ENCODE measurements around the gene ITPR1.

GRCh38 chr3:4581498-4581897, 88.3 kb downstream of the ITPR1 start:
- TF ChIP-seq, protein P1, sequence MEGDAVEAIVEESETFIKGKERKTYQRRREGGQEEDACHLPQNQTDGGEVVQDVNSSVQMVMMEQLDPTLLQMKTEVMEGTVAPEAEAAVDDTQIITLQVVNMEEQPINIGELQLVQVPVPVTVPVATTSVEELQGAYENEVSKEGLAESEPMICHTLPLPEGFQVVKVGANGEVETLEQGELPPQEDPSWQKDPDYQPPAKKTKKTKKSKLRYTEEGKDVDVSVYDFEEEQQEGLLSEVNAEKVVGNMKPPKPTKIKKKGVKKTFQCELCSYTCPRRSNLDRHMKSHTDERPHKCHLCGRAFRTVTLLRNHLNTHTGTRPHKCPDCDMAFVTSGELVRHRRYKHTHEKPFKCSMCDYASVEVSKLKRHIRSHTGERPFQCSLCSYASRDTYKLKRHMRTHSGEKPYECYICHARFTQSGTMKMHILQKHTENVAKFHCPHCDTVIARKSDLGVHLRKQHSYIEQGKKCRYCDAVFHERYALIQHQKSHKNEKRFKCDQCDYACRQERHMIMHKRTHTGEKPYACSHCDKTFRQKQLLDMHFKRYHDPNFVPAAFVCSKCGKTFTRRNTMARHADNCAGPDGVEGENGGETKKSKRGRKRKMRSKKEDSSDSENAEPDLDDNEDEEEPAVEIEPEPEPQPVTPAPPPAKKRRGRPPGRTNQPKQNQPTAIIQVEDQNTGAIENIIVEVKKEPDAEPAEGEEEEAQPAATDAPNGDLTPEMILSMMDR (IDR thresholded peaks at IDR 0.05): no peak
- no peak for TF ChIP-seq POLR2A (IDR thresholded peaks at IDR 0.05)
